HCT116 (cell line): ENCODE measurements around the gene PRKN. TPM values are rescaled to one million over a fixed set of nuclear protein-coding genes. Genes with fewer than 3 reads are reported as not detected.

ENCODE experiments used
- ATAC-seq: fragments of 200-7000 bp; cut with Tn5 transposase; 2 replicates; pipeline ENCODE4 v1.9.1; 2020; ENCODE audit warnings: mild to moderate bottlenecking, moderate library complexity
- BruUV-seq: library from RNA; stranded (reverse); fragments of 400-500 nt; replicated peaks from 2 replicates; lab custom pipeline; 2021; lab: Mats Ljungman, UMichigan
- CTCF ChIA-PET: fragments of 300-600 bp; sonication (Branson Sonifier 250); formaldehyde crosslinking; loops from one replicate; lab custom pipeline; 2021; ENCODE audit warnings: antibody characterized with exemption; lab: Charles Lee
- POLR2A ChIA-PET: fragments of 300-600, 350-600 bp; sonication (Branson Sonifier 250); formaldehyde crosslinking; loops from one replicate; lab custom pipeline; 2021; ENCODE audit warnings: antibody characterized with exemption; lab: Charles Lee
- RAD21 ChIA-PET, 2 experiments: fragments of 300-600 bp; sonication (Branson Sonifier 250); formaldehyde crosslinking; loops; one replicate each; lab custom pipeline; 2023; ENCODE audit warnings: low total read pairs in 2 of 2; ENCODE audit not compliant: uncharacterized antibody in 2 of 2, unreplicated experiment in 2 of 2, low non-redundant PET in 1 of 2; lab: Charles Lee
- DNase-seq: peaks from one replicate; pipeline ENCODE4 v3.0.0-alpha.2; 2010; ENCODE audit warnings: low read depth, low spot score
- H2AFZ ChIP-seq: fragments of 200-600 bp; shearing (Covaris generic), sonication (generic); 2 replicates; pipeline ENCODE4 v1.6.1; 2017; ENCODE audit warnings: low read depth, mixed run types, mixed read lengths, antibody characterized with exemption, low read length; ENCODE audit not compliant: poor library complexity, severe bottlenecking
- H3K27ac ChIP-seq: 2 replicates; pipeline ENCODE4 v1.5.1; 2012; ENCODE audit warnings: low read depth, low read length
- H3K27me3 ChIP-seq: fragments of 200-600 bp; sonication (generic); 2 replicates; pipeline ENCODE4 v1.6.1; 2016; ENCODE audit warnings: mixed run types, low read length, mixed read lengths; ENCODE audit not compliant: insufficient read depth
- H3K36me3 ChIP-seq, 2 experiments: fragments of 200-500 bp in 1 of 2; fragments of 200-600 bp in 1 of 2; sonication (Bioruptor generic) in 1 of 2; sonication (generic) in 1 of 2; 2 replicates each; pipeline versions ENCODE4 v1.5.1 to v1.6.1; 2014 to 2016; ENCODE audit warnings: low read length in 2 of 2, inconsistent platforms in 1 of 2, mixed read lengths in 1 of 2, mixed run types in 1 of 2; ENCODE audit not compliant: insufficient read depth in 2 of 2, control insufficient read depth in 1 of 2
- H3K4me1 ChIP-seq, 2 experiments: fragments of 200-600 bp in 1 of 2; sonication (generic) in 1 of 2; 2 replicates each; pipeline versions ENCODE4 v1.5.1 to v1.6.1; 2012 to 2017; ENCODE audit warnings: low read length in 2 of 2, inconsistent platforms in 1 of 2, mild to moderate bottlenecking in 1 of 2, mixed read lengths in 1 of 2, mixed run types in 1 of 2, moderate library complexity in 1 of 2; ENCODE audit not compliant: insufficient read depth in 2 of 2, control insufficient read depth in 1 of 2
- H3K4me2 ChIP-seq: fragments of 200-600 bp; sonication (generic); 2 replicates; pipeline ENCODE4 v1.6.1; 2017; ENCODE audit warnings: mixed run types, low read length, mixed read lengths
- H3K4me3 ChIP-seq, 2 experiments: fragments of 200-600 bp in 1 of 2; sonication (generic) in 1 of 2; replicated peaks in 1 of 2; 2 replicates each; pipeline ENCODE4 v1.5.1; 2011 to 2016; ENCODE audit warnings: low read length in 2 of 2, control low read depth in 1 of 2, low read depth in 1 of 2, mild to moderate bottlenecking in 1 of 2, mixed read lengths in 1 of 2, mixed run types in 1 of 2
- H3K79me2 ChIP-seq: fragments of 200-600 bp; sonication (generic); 2 replicates; pipeline ENCODE4 v1.6.1; 2017; ENCODE audit warnings: mild to moderate bottlenecking, mixed run types, low read length, moderate library complexity, mixed read lengths; ENCODE audit not compliant: insufficient read depth
- H3K9ac ChIP-seq: fragments of 200-600 bp; sonication (generic); 2 replicates; pipeline ENCODE4 v1.6.1; 2016; ENCODE audit warnings: low read length, mixed read lengths
- H3K9me2 ChIP-seq: fragments of 200-600 bp; sonication (generic), shearing (Covaris generic); 2 replicates; pipeline ENCODE4 v1.6.1; 2017; ENCODE audit warnings: mixed run types, mild to moderate bottlenecking, moderate library complexity; ENCODE audit not compliant: insufficient read depth
- H3K9me3 ChIP-seq, 2 experiments: fragments of 200-500 bp in 1 of 2; fragments of 200-600 bp in 1 of 2; sonication (Bioruptor generic) in 1 of 2; sonication (generic) in 1 of 2; 2 replicates each; pipeline ENCODE4 v1.6.1; 2014 to 2017; ENCODE audit warnings: low read length in 2 of 2, mixed read lengths in 2 of 2, inconsistent platforms in 1 of 2, low read depth in 1 of 2, mild to moderate bottlenecking in 1 of 2, mixed run types in 1 of 2, moderate library complexity in 1 of 2; ENCODE audit not compliant: control insufficient read depth in 1 of 2, insufficient read depth in 1 of 2
- H4K20me1 ChIP-seq: fragments of 200-600 bp; sonication (generic), shearing (Covaris generic); 2 replicates; pipeline ENCODE4 v1.6.1; 2017; ENCODE audit warnings: mixed run types, mild to moderate bottlenecking, moderate library complexity; ENCODE audit not compliant: insufficient read depth
- ATF3 ChIP-seq: IDR thresholded peaks from 2 replicates; pipeline ENCODE4 v1.6.1; 2012
- CEBPB ChIP-seq: IDR thresholded peaks from 2 replicates; pipeline ENCODE4 v1.6.1; 2012; ENCODE audit warnings: low read depth
- ELF1 ChIP-seq: IDR thresholded peaks from 2 replicates; pipeline ENCODE4 v1.6.1; 2012; ENCODE audit warnings: low read depth, borderline replicate concordance
- EZH2 ChIP-seq: fragments of 200-600 bp; sonication (generic); IDR thresholded peaks from 2 replicates; pipeline ENCODE4 v1.6.1; 2017; ENCODE audit warnings: antibody characterized with exemption, mixed run types
- EZH2phosphoT487 ChIP-seq: fragments of 200-600 bp; IDR thresholded peaks from 2 replicates; pipeline ENCODE4 v1.6.1; 2018; ENCODE audit warnings: antibody characterized with exemption, borderline replicate concordance
- FOSL1 ChIP-seq: IDR thresholded peaks from 2 replicates; pipeline ENCODE4 v1.6.1; 2012; ENCODE audit warnings: low read depth
- POLR2A ChIP-seq: IDR thresholded peaks from 2 replicates; pipeline ENCODE4 v1.7.0; 2011; ENCODE audit warnings: borderline replicate concordance; ENCODE audit not compliant: insufficient read depth, insufficient read length; ENCODE audit errors: extremely low read depth
- RAD21 ChIP-seq: IDR thresholded peaks from 2 replicates; pipeline ENCODE4 v1.6.1; 2012; ENCODE audit warnings: low read depth, mild to moderate bottlenecking
- REST ChIP-seq: IDR thresholded peaks from 2 replicates; pipeline ENCODE4 v1.6.1; 2012; ENCODE audit warnings: low read depth
- SP1 ChIP-seq: IDR thresholded peaks from 2 replicates; pipeline ENCODE4 v1.6.1; 2012; ENCODE audit warnings: low read depth
- SRF ChIP-seq: IDR thresholded peaks from 2 replicates; pipeline ENCODE4 v1.6.1; 2012; ENCODE audit warnings: low read depth
- TCF7L2 ChIP-seq: IDR thresholded peaks from 2 replicates; pipeline ENCODE4 v1.7.0; 2011; ENCODE audit warnings: borderline replicate concordance, inconsistent platforms; ENCODE audit not compliant: insufficient read depth, insufficient read length; ENCODE audit errors: extremely low read depth
- YY1 ChIP-seq: IDR thresholded peaks from 2 replicates; pipeline ENCODE4 v1.6.1; 2011; ENCODE audit warnings: low read length, low read depth, moderate library complexity, mild to moderate bottlenecking; ENCODE audit not compliant: insufficient replicate concordance; ENCODE audit errors: extremely low read depth
- ZBTB33 ChIP-seq: IDR thresholded peaks from 2 replicates; pipeline ENCODE4 v1.6.1; 2011; ENCODE audit warnings: mild to moderate bottlenecking, low read length, moderate library complexity; ENCODE audit not compliant: insufficient replicate concordance; ENCODE audit errors: extremely low read depth
- intact Hi-C: fragments of 100-400 bp; cut with micrococcal nuclease; formaldehyde crosslinking; loops from 2 replicates; pipeline ENCODE4 v1.10.0; 2022
- total RNA-seq: library from RNA; stranded (reverse); gene quantifications from one replicate; pipeline ENCODE4 v1.2.1, GENCODE V29; 2021; ENCODE audit not compliant: unreplicated experiment

Gene PRKN
- total RNA-seq, 1 experiment from 2014 or later, result 2.6 TPM

GRCh38 chr6:161338015-161338414 is 1389.6 kb downstream of the PRKN start (continued):
- no peak for TF ChIP-seq POLR2A
- TF ChIP-seq RAD21, result no peak
- no peak for TF ChIP-seq FOSL1
- no peak for TF ChIP-seq CEBPB

- H3K9me3 ChIP-seq, result no peaks in the 10 kb centered on the region
- no peaks in the 10 kb centered on the region for H3K79me2 ChIP-seq
- no peak overlapping the region for H3K4me2 ChIP-seq
- no peak overlapping the region for H3K27ac ChIP-seq
- H2AFZ ChIP-seq, result no peak overlapping the region
- no peaks in the 10 kb centered on the region for H4K20me1 ChIP-seq
- intact Hi-C loops, result no loop called here
- no peak overlapping the region for H3K9ac ChIP-seq
- ChIA-PET POLR2A (no interaction called here), RAD21 (no interaction called here), CTCF (no interaction called here)
- TF ChIP-seq SP1 (no peak), ELF1 (no peak), EZH2phosphoT487 (no peak)
- H3K4me3 ChIP-seq, result no peak overlapping the region
- no peaks in the 10 kb centered on the region for H3K27me3 ChIP-seq
- DNase-seq (no peak), ATAC-seq (no peak)
- no TSS peak for BruUV-seq
- H3K36me3 ChIP-seq, result no peaks in the 10 kb centered on the region
- no peaks in the 10 kb centered on the region for H3K9me2 ChIP-seq
- H3K4me1 ChIP-seq, result no peaks in the 10 kb centered on the region
Measured at GRCh38 chr6:161336479-161336878, 1391.1 kb downstream of the PRKN start.

GRCh38 chr6:161333410-161333809 is 1394.2 kb downstream of the PRKN start:
- ChIA-PET RAD21 (no interaction called here), POLR2A (no interaction called here), CTCF (no interaction called here)
- Histone ChIP-seq H4K20me1 (no peaks in the 10 kb centered on the region), H3K4me3 (no peak overlapping the region), H3K9me2 (no peaks in the 10 kb centered on the region), H3K36me3 (no peaks in the 10 kb centered on the region), H3K79me2 (no peaks in the 10 kb centered on the region), H3K27ac (no peak overlapping the region), H2AFZ (no peak overlapping the region), H3K9ac (no peak overlapping the region), H3K4me1 (no peaks in the 10 kb centered on the region), H3K27me3 (no peaks in the 10 kb centered on the region), H3K4me2 (no peak overlapping the region), H3K9me3 (no peaks in the 10 kb centered on the region; a peak in 1 of 4 replicates)
- BruUV-seq, result no TSS peak
- DNase-seq, result no peak
- no peak for ATAC-seq
- intact Hi-C loops, result no loop called here
- no peak for TF ChIP-seq POLR2A
- TF ChIP-seq EZH2phosphoT487, result no peak
- no peak for TF ChIP-seq REST
- TF ChIP-seq TCF7L2, result no peak
- no peak for TF ChIP-seq SRF
- no peak for TF ChIP-seq EZH2
- no peak for TF ChIP-seq ZBTB33
- TF ChIP-seq ATF3, result no peak
- TF ChIP-seq YY1, result no peak
